HepG2 (cell line): ENCODE data around the gene ILKAP. TPM values are rescaled to one million over a fixed set of nuclear protein-coding genes. Genes with fewer than 3 reads are reported as not detected.
A peak's percentile ranks its signal among the peaks of the same experiment; 100 is the strongest.

Source experiments
- HIVEP1 ChIP-seq: sonication (generic); formaldehyde crosslinking; IDR thresholded peaks from 2 replicates; pipeline ENCODE4 v1.4.0; 2020; ENCODE audit warnings: mild to moderate bottlenecking, missing genetic modification reagents
- HOXA5 ChIP-seq: sonication (generic); formaldehyde crosslinking; IDR thresholded peaks from 2 replicates; pipeline ENCODE4 v1.4.0; 2020; ENCODE audit warnings: missing genetic modification reagents
- HOXD1 ChIP-seq: sonication (generic); formaldehyde crosslinking; IDR thresholded peaks from 2 replicates; pipeline ENCODE4 v1.5.0; 2020; ENCODE audit warnings: missing genetic modification reagents
- LRRFIP1 ChIP-seq: sonication (generic); formaldehyde crosslinking; conservative IDR thresholded peaks from 2 replicates; pipeline ENCODE4 v1.4.0; 2020; ENCODE audit warnings: missing genetic modification reagents
- MIXL1 ChIP-seq: IDR thresholded peaks from 2 replicates; pipeline ENCODE4 v1.6.1; 2016
- PHF8 ChIP-seq: sonication (generic); formaldehyde crosslinking; IDR thresholded peaks from 2 replicates; pipeline ENCODE4 v1.5.0; 2020; ENCODE audit warnings: missing genetic modification reagents
- PLRG1 ChIP-seq: fragments of 450-650 bp; conservative IDR thresholded peaks from 2 replicates; pipeline ENCODE4 v1.6.1; 2016
- RERE ChIP-seq: IDR thresholded peaks from 2 replicates; pipeline ENCODE4 v1.6.1; 2016; ENCODE audit warnings: low read depth, missing genetic modification reagents, missing compliant biosample characterization
- RFXAP ChIP-seq: sonication (generic); formaldehyde crosslinking; IDR thresholded peaks from 2 replicates; pipeline ENCODE4 v1.4.0; 2020; ENCODE audit warnings: missing genetic modification reagents, borderline replicate concordance
- SNRNP70 ChIP-seq: fragments of 200-400 bp; formaldehyde crosslinking; IDR thresholded peaks from 2 replicates; pipeline ENCODE4 v1.6.1; 2017; ENCODE audit warnings: mild to moderate bottlenecking, low read depth, low read length, moderate library complexity
- SOX6 ChIP-seq, 2 experiments: fragments of 450-650 bp in 1 of 2; sonication (generic) in 1 of 2; formaldehyde crosslinking in 1 of 2; IDR thresholded peaks; 2 replicates each; pipeline versions ENCODE4 v1.4.0 to v1.6.1; 2017 to 2020; ENCODE audit warnings: antibody characterized with exemption in 1 of 2, mild to moderate bottlenecking in 1 of 2, missing genetic modification reagents in 1 of 2
- U2AF1 ChIP-seq: fragments of 200-400 bp; formaldehyde crosslinking; optimal IDR thresholded peaks from 2 replicates; pipeline ENCODE3; 2017; ENCODE audit warnings: mild to moderate bottlenecking, low read depth, low read length
- ZBTB39 ChIP-seq: sonication (generic); formaldehyde crosslinking; IDR thresholded peaks from 2 replicates; pipeline ENCODE4 v1.5.0; 2020; ENCODE audit warnings: missing genetic modification reagents
- ZFP41 ChIP-seq: sonication (generic); formaldehyde crosslinking; IDR thresholded peaks from 2 replicates; pipeline ENCODE4 v1.4.0; 2020; ENCODE audit warnings: mild to moderate bottlenecking, missing genetic modification reagents, borderline replicate concordance
- ZNF891 ChIP-seq: sonication (generic); formaldehyde crosslinking; IDR thresholded peaks from 2 replicates; pipeline ENCODE4 v1.5.0; 2020; ENCODE audit warnings: mild to moderate bottlenecking, missing genetic modification reagents
- polyA plus RNA-seq, 8 experiments: library from polyadenylated mRNA; depleted of rRNA in 3 of 8; stranded (reverse) in 7 of 8; unstranded in 1 of 8; fragments of >200 nt; fragmentation: Illumina TruSeq in 4 of 8; extraction: Trizol in 4 of 8; gene quantifications; 2 replicates each; pipeline versions ENCODE4 v1.2.1 to v1.2.3, GENCODE V29; 2011 to 2016; ENCODE audit warnings: low read depth in 4 of 8, missing spikeins in 1 of 8, mixed read lengths in 1 of 8; ENCODE audit not compliant: insufficient read depth in 1 of 8
- total RNA-seq, 5 experiments: library from RNA; depleted of rRNA; stranded (reverse); fragments of >200 nt; fragmentation: Illumina TruSeq; extraction: Trizol; gene quantifications; 2 replicates each; pipeline ENCODE4 v1.2.3, GENCODE V29; 2016; ENCODE audit warnings: low read depth in 1 of 5
- TF ChIP-seq, protein P1 (sequence below): IDR thresholded peaks from 2 replicates; pipeline ENCODE4 v1.6.1; 2018; ENCODE audit warnings: missing genetic modification reagents

Gene ILKAP
- total and polyA plus RNA-seq, 2 of the 13 experiments (the other 11 are each of a cell fraction or from before 2014, with no cell fraction given): 29.6 to 33.1 TPM

- TF ChIP-seq SNRNP70: no peak
- no peak for TF ChIP-seq LRRFIP1 (CRISPR knock-in tag)
- TF ChIP-seq MIXL1: no peak
- no peak for TF ChIP-seq PLRG1
- 0 out of 2 replicates have a peak, but pooled peaks have one; percentile 35 for TF ChIP-seq ZFP41 (CRISPR knock-in tag)
- TF ChIP-seq SOX6 (IDR thresholded peaks at IDR 0.05): no peak
- TF ChIP-seq SOX6 (CRISPR knock-in tag; IDR thresholded peaks at IDR 0.05): no peak
- TF ChIP-seq PHF8 (CRISPR knock-in tag): no peak
- TF ChIP-seq, protein P1, sequence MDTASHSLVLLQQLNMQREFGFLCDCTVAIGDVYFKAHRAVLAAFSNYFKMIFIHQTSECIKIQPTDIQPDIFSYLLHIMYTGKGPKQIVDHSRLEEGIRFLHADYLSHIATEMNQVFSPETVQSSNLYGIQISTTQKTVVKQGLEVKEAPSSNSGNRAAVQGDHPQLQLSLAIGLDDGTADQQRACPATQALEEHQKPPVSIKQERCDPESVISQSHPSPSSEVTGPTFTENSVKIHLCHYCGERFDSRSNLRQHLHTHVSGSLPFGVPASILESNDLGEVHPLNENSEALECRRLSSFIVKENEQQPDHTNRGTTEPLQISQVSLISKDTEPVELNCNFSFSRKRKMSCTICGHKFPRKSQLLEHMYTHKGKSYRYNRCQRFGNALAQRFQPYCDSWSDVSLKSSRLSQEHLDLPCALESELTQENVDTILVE: no peak
- TF ChIP-seq RERE (CRISPR knock-in tag): no peak
- TF ChIP-seq ZNF891: no peak
- no peak for TF ChIP-seq ZBTB39 (CRISPR knock-in tag)
- TF ChIP-seq U2AF1: no peak
- no peak for TF ChIP-seq HOXA5
- no peak for TF ChIP-seq RFXAP (CRISPR knock-in tag)
- TF ChIP-seq HIVEP1 (CRISPR knock-in tag): peak; percentile 37; the same call in 1 of the 2 replicates
- no peak for TF ChIP-seq HOXD1
Measured at GRCh38 chr2:238243496-238244076, 40.1 kb upstream of the ILKAP start (continued).
